ENCODE results near the gene BCL2L12.

GRCh38 chr19:49646586-49646985 is 19.1 kb upstream of the BCL2L12 start:
- no peak for TF ChIP-seq CTCF (conservative IDR thresholded peaks at IDR 0.05 in 1 of 2, IDR thresholded peaks at IDR 0.05 in 1 of 2; ENCODE audit: extremely low read depth in 1 of 2, insufficient read depth in 1 of 2, low read depth in 1 of 2, low read length in 2 of 2)
- TF ChIP-seq EZH2 (IDR thresholded peaks at IDR 0.05; ENCODE audit: borderline replicate concordance, low read length), result no peak
